SU-DHL-6 (cell line): Measurements from ENCODE around the gene SRSF4.

ENCODE experiments used
- EZH2phosphoT487 ChIP-seq: fragments of 200-600 bp; sonication (generic), shearing (Covaris generic); conservative IDR thresholded peaks from 2 replicates; pipeline ENCODE4 v1.6.1; 2018; ENCODE audit warnings: mild to moderate bottlenecking, antibody characterized with exemption, low read length, moderate library complexity, mixed read lengths
- TF ChIP-seq, protein P1 (sequence below): fragments of 200-600 bp; sonication (generic); IDR thresholded peaks from one replicate; pipeline ENCODE4 v1.5.1; 2017; ENCODE audit warnings: antibody characterized with exemption, mild to moderate bottlenecking, low read length, moderate library complexity; ENCODE audit not compliant: insufficient read depth, poor library complexity, severe bottlenecking

GRCh38 chr1:29126198-29126597 is 55.5 kb downstream of the SRSF4 start:
- TF ChIP-seq, protein P1, sequence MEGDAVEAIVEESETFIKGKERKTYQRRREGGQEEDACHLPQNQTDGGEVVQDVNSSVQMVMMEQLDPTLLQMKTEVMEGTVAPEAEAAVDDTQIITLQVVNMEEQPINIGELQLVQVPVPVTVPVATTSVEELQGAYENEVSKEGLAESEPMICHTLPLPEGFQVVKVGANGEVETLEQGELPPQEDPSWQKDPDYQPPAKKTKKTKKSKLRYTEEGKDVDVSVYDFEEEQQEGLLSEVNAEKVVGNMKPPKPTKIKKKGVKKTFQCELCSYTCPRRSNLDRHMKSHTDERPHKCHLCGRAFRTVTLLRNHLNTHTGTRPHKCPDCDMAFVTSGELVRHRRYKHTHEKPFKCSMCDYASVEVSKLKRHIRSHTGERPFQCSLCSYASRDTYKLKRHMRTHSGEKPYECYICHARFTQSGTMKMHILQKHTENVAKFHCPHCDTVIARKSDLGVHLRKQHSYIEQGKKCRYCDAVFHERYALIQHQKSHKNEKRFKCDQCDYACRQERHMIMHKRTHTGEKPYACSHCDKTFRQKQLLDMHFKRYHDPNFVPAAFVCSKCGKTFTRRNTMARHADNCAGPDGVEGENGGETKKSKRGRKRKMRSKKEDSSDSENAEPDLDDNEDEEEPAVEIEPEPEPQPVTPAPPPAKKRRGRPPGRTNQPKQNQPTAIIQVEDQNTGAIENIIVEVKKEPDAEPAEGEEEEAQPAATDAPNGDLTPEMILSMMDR = no peak
- TF ChIP-seq EZH2phosphoT487 = no peak
